ENCODE data around the gene NFIB. TPM values are rescaled to one million over a fixed set of nuclear protein-coding genes. Genes with fewer than 3 reads are reported as not detected.

Gene NFIB
- total and polyA plus RNA-seq, 2 of the 4 experiments (the other 2 are of a cell fraction) = 1.4 to 2.0 TPM

GRCh38 chr9:14348123-14348372 is 34.1 kb upstream of the NFIB start:
- Histone ChIP-seq H3K18ac (ENCODE audit: low read depth, low read length) (no peak overlapping the region), H2AFZ (replicated peaks; ENCODE audit: low read length, poor library complexity) (no peak overlapping the region), H3K9me1 (ENCODE audit: insufficient read depth, low read length) (no peaks in the 10 kb centered on the region; the same call in 1 of the 2 replicates), H2BK20ac (ENCODE audit: low read depth, low read length) (no peak overlapping the region), H3K56ac (ENCODE audit: extremely low read depth, insufficient read depth, low read length) (no peak overlapping the region), H3K4me2 (ENCODE audit: low read depth, low read length) (peak overlapping the region; percentile 38; the same call in 1 of the 2 replicates), H2BK15ac (ENCODE audit: low read depth, low read length) (no peak overlapping the region), H3K4ac (ENCODE audit: low read depth, low read length) (no peak overlapping the region), H2BK120ac (ENCODE audit: low read depth, low read length) (no peak overlapping the region), H4K5ac (ENCODE audit: low read depth, low read length) (no peak overlapping the region), H2AK9ac (replicated peaks; ENCODE audit: low read depth, low read length, poor library complexity) (no peak overlapping the region), H3K9me3 (ENCODE audit: control insufficient read depth, insufficient read depth, low read length) (peaks cover 8% of the 10 kb centered on the region; the same call in 1 of the 2 replicates), H3K14ac (replicated peaks; ENCODE audit: low read depth, low read length) (no peak overlapping the region), H2BK5ac (ENCODE audit: low read depth, low read length, poor library complexity, severe bottlenecking) (no peak overlapping the region), H4K91ac (ENCODE audit: insufficient read depth, low read depth, low read length) (no peak overlapping the region), H2AK5ac (ENCODE audit: low read depth, low read length) (no peak overlapping the region), H3K4me1 (ENCODE audit: control insufficient read depth, insufficient read depth, low read length) (peaks cover 2% of the 10 kb centered on the region; the same call in 1 of the 2 replicates), H4K20me1 (ENCODE audit: insufficient read depth, low read length) (peaks cover 11% of the 10 kb centered on the region; the same call in 1 of the 2 replicates), H3K27me3 (ENCODE audit: control insufficient read depth, insufficient read depth, low read length) (peaks cover 98% of the 10 kb centered on the region), H3K4me3 (ENCODE audit: insufficient read depth, low read depth, low read length) (no peak overlapping the region), H3K27ac (ENCODE audit: insufficient read depth, low read length) (no peak overlapping the region), H3K23ac (ENCODE audit: low read depth, low read length) (no peak overlapping the region), H4K8ac (ENCODE audit: low read depth in 2 of 2, low read length in 2 of 2) (no peak overlapping the region), H3K36me3 (ENCODE audit: control insufficient read depth, insufficient read depth, low read length) (no peaks in the 10 kb centered on the region), H3K9ac (ENCODE audit: low read depth, low read length) (no peak overlapping the region), H3K79me1 (ENCODE audit: low read depth in 1 of 2, low read length in 2 of 2) (no peaks in the 10 kb centered on the region)
- WGBS, 2 experiments (ENCODE audit: extremely low coverage in 2 of 2, insufficient read length in 1 of 2) = no CpG with 5 or more reads among the region's 10 CpGs
- BruUV-seq (replicated peaks) = no TSS peak
- DNase-seq (no peak), ATAC-seq (ENCODE audit: low read depth) (peak; percentile 31; the same call in 1 of the 2 replicates)
- POLR2A ChIA-PET (ENCODE audit: unreplicated experiment) = no interaction called here
- CTCF ChIA-PET = no interaction called here
- intact Hi-C loops (cut with micrococcal nuclease) (no loop called here), in situ Hi-C loops (cut with MboI; ENCODE audit: low sequenced_read_pairs) (no loop called here), dilution Hi-C loops (cut with HindIII; ENCODE audit: low sequenced_read_pairs, unreplicated experiment) (no loop called here)
- TF ChIP-seq CHD1 (IDR thresholded peaks at IDR 0.05; ENCODE audit: low read depth, low read length) = no peak
- TF ChIP-seq RCOR1 (IDR thresholded peaks at IDR 0.05; ENCODE audit: insufficient replicate concordance, low read length) = no peak
- TF ChIP-seq BHLHE40 (IDR thresholded peaks at IDR 0.05; ENCODE audit: low read depth, low read length) = no peak
- TF ChIP-seq RAD21 (IDR thresholded peaks at IDR 0.05; ENCODE audit: low read length) = no peak
- no peak for TF ChIP-seq MAZ (IDR thresholded peaks at IDR 0.05; ENCODE audit: borderline replicate concordance, low read depth, low read length)
- TF ChIP-seq FOS (IDR thresholded peaks at IDR 0.05; ENCODE audit: low read depth, low read length) = no peak
- no peak for TF ChIP-seq MAFK (IDR thresholded peaks at IDR 0.05; ENCODE audit: low read depth, low read length)
- TF ChIP-seq MXI1 (IDR thresholded peaks at IDR 0.05; ENCODE audit: borderline replicate concordance, low read depth, low read length) = no peak
- no peak for TF ChIP-seq ELK1 (IDR thresholded peaks at IDR 0.05; ENCODE audit: borderline replicate concordance, low read depth, low read length)
- no peak for TF ChIP-seq NFE2L2 (IDR thresholded peaks at IDR 0.05; ENCODE audit: low read depth, low read length)
- TF ChIP-seq CEBPB (IDR thresholded peaks at IDR 0.05; ENCODE audit: low read depth, low read length) = no peak
- TF ChIP-seq SMC3 (IDR thresholded peaks at IDR 0.05; ENCODE audit: low read depth, low read length) = no peak
- no peak for TF ChIP-seq POLR2A (IDR thresholded peaks at IDR 0.05; ENCODE audit: low read depth, low read length)
- TF ChIP-seq RFX5 (IDR thresholded peaks at IDR 0.05; ENCODE audit: low read depth, low read length) = no peak
- no peak for TF ChIP-seq CTCF (conservative IDR thresholded peaks at IDR 0.05; ENCODE audit: low read depth, low read length)
